H54 (cell line): ENCODE measurements around the gene RP9.

Experiments
- DNase-seq: peaks from one replicate; pipeline ENCODE4 v3.0.0; 2011; ENCODE audit warnings: low spot score, mixed read lengths; ENCODE audit not compliant: insufficient read length
- FAIRE-seq: peaks from 3 replicates; lab custom pipeline; 2011; peaks lifted over from hg19 to GRCh38; lab: Jason Lieb, UNC
- POLR2A ChIP-seq: IDR thresholded peaks from 2 replicates; pipeline ENCODE4 v1.6.1; 2011; ENCODE audit warnings: low read depth, mild to moderate bottlenecking, low read length

The RP9 gene, protein sequence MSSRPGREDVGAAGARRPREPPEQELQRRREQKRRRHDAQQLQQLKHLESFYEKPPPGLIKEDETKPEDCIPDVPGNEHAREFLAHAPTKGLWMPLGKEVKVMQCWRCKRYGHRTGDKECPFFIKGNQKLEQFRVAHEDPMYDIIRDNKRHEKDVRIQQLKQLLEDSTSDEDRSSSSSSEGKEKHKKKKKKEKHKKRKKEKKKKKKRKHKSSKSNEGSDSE

GRCh38 chr7:33109005-33109757 is at the start of gene RP9:
TSS of gene RP9 (minus strand) at chr7:33109404. CDS start at chr7:33109372, 32 bp downstream.
- DNase-seq (peak; percentile 87), FAIRE-seq (no peak)
- peak; percentile 89 for TF ChIP-seq POLR2A

- DNase-seq (no peak), FAIRE-seq (no peak)
- TF ChIP-seq POLR2A: no peak
Observed at GRCh38 chr7:33157781-33158180, 48.6 kb upstream of the RP9 start.

- DNase-seq (no peak), FAIRE-seq (no peak)
- no peak for TF ChIP-seq POLR2A
Observed at GRCh38 chr7:33157311-33157710, 48.1 kb upstream of the RP9 start.

GRCh38 chr7:33156441-33156840 is 47.2 kb upstream of the RP9 start:
- no peak for TF ChIP-seq POLR2A
- FAIRE-seq (no peak), DNase-seq (no peak)

- no peak for FAIRE-seq
Observed at GRCh38 chr7:33155811-33156210, 46.6 kb upstream of the RP9 start.

DNA sequence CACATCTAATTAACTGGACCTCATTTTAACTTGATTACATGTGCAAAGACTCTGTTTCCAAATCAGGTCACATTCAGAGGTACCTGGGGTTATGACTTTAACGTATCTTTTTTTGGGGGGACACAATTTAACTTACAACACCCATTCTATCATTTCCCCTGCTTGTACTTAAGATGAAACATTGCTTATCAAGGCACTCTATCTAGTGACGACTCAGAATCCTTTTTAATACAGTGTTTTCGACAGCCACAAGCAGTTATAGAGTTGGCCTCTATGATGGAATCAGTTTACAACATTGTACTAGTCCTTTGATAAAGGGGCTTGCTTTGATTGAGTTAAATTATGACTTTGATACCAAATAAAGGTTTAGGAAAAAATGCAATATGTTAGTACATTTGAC is 42.9 kb upstream of the RP9 start:
- FAIRE-seq: no peak

More at GRCh38 chr7:33155811-33156210, 46.6 kb upstream of the RP9 start:
- no peak for DNase-seq
- TF ChIP-seq POLR2A: no peak

GRCh38 chr7:33145156-33145555 is 36.0 kb upstream of the RP9 start:
- peak; percentile 38 for FAIRE-seq
- no peak for TF ChIP-seq POLR2A

More for the DNA sequence above, 42.9 kb upstream of the RP9 start:
- no peak for TF ChIP-seq POLR2A
- DNase-seq: no peak

DNA sequence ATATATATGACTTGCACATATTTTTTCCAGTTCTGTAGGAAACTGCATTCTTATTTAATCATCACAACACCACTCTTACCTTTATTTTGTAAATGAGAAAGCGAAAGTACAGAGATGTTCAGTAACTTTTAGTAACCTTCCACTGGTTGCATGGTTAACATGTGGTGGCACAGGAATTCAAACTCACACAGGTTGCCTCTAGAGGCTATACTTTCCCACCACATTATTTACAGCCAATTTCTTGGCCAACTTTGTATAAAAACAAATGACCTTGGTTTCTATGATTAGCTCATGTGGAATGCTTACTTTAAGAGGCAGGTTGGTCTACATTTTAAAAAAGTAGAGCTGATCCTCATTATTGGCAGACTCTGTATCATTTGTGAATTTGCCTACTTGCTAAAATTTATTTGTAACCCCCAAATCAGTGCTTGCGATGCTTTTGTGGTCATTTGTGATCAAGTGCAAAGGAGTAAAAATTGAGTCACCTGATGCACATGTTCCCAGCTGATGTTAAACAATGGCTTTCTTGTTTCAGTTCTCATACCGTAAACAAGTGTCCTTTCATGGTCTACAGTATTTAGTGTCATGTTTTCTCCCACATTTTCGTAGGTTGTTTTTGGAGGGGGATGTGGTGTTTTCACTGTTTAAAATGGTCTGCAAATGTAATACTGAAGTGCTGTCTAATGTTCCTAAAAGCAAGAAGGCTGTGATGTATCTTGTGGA is 35.0 kb upstream of the RP9 start:
- peak; percentile 90 for FAIRE-seq
- peak; percentile 25 for DNase-seq
- TF ChIP-seq POLR2A: no peak

More at GRCh38 chr7:33145156-33145555, 36.0 kb upstream of the RP9 start:
- DNase-seq: no peak

- no peak for TF ChIP-seq POLR2A
- DNase-seq (no peak), FAIRE-seq (no peak)
Observed at GRCh38 chr7:33142585-33142984, 33.4 kb upstream of the RP9 start.

- FAIRE-seq (no peak), DNase-seq (no peak)
- no peak for TF ChIP-seq POLR2A
Observed at GRCh38 chr7:33137103-33137502, 27.9 kb upstream of the RP9 start.

GRCh38 chr7:33130184-33130583 is 21.0 kb upstream of the RP9 start:
- TF ChIP-seq POLR2A: no peak
- FAIRE-seq (no peak), DNase-seq (no peak)

DNA sequence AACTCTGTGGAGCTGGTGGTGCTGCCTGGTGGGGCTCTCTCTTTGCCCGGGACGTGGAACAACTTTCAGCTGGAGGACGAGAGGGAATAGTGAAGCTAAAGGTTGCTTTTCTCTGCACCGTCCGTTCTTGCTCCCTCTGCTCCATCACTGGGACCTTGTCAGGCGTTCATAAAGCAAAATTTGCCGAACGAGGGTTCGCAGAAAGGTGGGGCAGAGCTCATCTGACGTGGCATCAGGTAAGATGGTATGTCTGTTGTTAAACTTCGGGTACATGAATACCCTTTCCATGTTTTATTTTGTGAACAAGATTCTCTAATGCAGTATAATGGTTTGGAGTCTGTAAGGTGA is 20.6 kb upstream of the RP9 start:
- DNase-seq: no peak

GRCh38 chr7:33128990-33129805 is 20.0 kb upstream of the RP9 start, which contains the start of gene BBS9:
TSS of gene BBS9 (plus strand) at chr7:33129564. CDS start at chr7:33146253, 16,689 bp downstream.
- DNase-seq (peak; percentile 98), FAIRE-seq (peak; percentile 99)
- TF ChIP-seq POLR2A: peak; percentile 82

More for the DNA sequence above, 20.6 kb upstream of the RP9 start:
- no peak for FAIRE-seq
- no peak for TF ChIP-seq POLR2A
